Ishikawa (cell line): Measurements from ENCODE around the gene GPR62.

Experiments used
- CEBPB ChIP-seq: IDR thresholded peaks from 2 replicates; pipeline ENCODE4 v1.6.1; 2012
- CREB1 ChIP-seq: IDR thresholded peaks from 2 replicates; pipeline ENCODE4 v1.6.1; 2012; ENCODE audit warnings: low read depth
- EGR1 ChIP-seq: IDR thresholded peaks from 2 replicates; pipeline ENCODE4 v1.6.1; 2012
- EP300 ChIP-seq: IDR thresholded peaks from 2 replicates; pipeline ENCODE4 v1.6.1; 2012; ENCODE audit warnings: borderline replicate concordance
- FOXM1 ChIP-seq: IDR thresholded peaks from 2 replicates; pipeline ENCODE4 v1.6.1; 2012; ENCODE audit warnings: low read depth, borderline replicate concordance
- NFIC ChIP-seq: IDR thresholded peaks from 2 replicates; pipeline ENCODE4 v1.6.1; 2012
- RAD21 ChIP-seq: IDR thresholded peaks from 2 replicates; pipeline ENCODE4 v1.6.1; 2012; ENCODE audit warnings: low read depth
- TAF1 ChIP-seq: IDR thresholded peaks from 2 replicates; pipeline ENCODE4 v1.6.1; 2012; ENCODE audit warnings: low read depth, mild to moderate bottlenecking
- TCF12 ChIP-seq: IDR thresholded peaks from 2 replicates; pipeline ENCODE4 v1.6.1; 2012; ENCODE audit warnings: low read depth
- TEAD4 ChIP-seq: IDR thresholded peaks from 2 replicates; pipeline ENCODE4 v1.6.1; 2012
- YY1 ChIP-seq: IDR thresholded peaks from 2 replicates; pipeline ENCODE4 v1.6.1; 2012; ENCODE audit warnings: low read depth
- ZBTB7A ChIP-seq: IDR thresholded peaks from 2 replicates; pipeline ENCODE4 v1.6.1; 2012; ENCODE audit warnings: low read depth
- TF ChIP-seq, protein P1 (sequence below): IDR thresholded peaks from 2 replicates; pipeline ENCODE4 v1.6.1; 2012; ENCODE audit warnings: low read depth, mild to moderate bottlenecking
- TF ChIP-seq, protein P2 (sequence below): IDR thresholded peaks from 2 replicates; pipeline ENCODE4 v1.6.1; 2012
- TF ChIP-seq, protein P3 (sequence below): IDR thresholded peaks from 2 replicates; pipeline ENCODE4 v1.6.1; 2012

GPR62 gene, protein sequence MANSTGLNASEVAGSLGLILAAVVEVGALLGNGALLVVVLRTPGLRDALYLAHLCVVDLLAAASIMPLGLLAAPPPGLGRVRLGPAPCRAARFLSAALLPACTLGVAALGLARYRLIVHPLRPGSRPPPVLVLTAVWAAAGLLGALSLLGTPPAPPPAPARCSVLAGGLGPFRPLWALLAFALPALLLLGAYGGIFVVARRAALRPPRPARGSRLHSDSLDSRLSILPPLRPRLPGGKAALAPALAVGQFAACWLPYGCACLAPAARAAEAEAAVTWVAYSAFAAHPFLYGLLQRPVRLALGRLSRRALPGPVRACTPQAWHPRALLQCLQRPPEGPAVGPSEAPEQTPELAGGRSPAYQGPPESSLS

DNA sequence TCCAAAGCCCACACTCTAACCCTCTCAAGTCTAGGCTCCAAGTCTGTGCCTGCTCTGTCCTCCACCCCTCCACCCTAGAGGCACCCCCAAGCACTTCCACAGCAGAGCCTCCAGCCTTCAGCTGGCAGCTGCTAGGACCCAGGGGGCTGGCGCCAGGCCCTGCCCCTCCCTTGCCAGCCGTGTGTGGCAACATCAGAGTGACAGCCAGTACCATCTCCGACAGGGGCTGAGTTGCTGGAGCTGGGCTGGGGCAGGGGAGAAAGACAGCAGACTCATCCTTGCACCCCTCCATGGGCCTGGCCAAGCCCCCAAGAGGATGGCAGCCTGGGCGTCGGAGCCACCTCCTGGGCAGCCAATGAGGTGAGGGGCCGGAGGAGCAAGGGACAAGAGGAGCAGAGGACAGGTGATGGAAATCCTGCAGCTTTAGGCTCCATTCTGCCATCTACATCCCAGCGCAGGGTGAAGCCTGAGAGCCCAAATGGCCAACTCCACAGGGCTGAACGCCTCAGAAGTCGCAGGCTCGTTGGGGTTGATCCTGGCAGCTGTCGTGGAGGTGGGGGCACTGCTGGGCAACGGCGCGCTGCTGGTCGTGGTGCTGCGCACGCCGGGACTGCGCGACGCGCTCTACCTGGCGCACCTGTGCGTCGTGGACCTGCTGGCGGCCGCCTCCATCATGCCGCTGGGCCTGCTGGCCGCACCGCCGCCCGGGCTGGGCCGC is at the start of gene GPR62:
Gene GPR62 (plus strand): TSS at position 207 of the 718 bp plus-strand sequence. CDS start 272 bp downstream, at position 479.
- TF ChIP-seq ZBTB7A (no peak), YY1 (no peak), CREB1 (no peak)
- TF ChIP-seq, protein P1, sequence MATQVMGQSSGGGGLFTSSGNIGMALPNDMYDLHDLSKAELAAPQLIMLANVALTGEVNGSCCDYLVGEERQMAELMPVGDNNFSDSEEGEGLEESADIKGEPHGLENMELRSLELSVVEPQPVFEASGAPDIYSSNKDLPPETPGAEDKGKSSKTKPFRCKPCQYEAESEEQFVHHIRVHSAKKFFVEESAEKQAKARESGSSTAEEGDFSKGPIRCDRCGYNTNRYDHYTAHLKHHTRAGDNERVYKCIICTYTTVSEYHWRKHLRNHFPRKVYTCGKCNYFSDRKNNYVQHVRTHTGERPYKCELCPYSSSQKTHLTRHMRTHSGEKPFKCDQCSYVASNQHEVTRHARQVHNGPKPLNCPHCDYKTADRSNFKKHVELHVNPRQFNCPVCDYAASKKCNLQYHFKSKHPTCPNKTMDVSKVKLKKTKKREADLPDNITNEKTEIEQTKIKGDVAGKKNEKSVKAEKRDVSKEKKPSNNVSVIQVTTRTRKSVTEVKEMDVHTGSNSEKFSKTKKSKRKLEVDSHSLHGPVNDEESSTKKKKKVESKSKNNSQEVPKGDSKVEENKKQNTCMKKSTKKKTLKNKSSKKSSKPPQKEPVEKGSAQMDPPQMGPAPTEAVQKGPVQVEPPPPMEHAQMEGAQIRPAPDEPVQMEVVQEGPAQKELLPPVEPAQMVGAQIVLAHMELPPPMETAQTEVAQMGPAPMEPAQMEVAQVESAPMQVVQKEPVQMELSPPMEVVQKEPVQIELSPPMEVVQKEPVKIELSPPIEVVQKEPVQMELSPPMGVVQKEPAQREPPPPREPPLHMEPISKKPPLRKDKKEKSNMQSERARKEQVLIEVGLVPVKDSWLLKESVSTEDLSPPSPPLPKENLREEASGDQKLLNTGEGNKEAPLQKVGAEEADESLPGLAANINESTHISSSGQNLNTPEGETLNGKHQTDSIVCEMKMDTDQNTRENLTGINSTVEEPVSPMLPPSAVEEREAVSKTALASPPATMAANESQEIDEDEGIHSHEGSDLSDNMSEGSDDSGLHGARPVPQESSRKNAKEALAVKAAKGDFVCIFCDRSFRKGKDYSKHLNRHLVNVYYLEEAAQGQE, result no peak

DNA sequence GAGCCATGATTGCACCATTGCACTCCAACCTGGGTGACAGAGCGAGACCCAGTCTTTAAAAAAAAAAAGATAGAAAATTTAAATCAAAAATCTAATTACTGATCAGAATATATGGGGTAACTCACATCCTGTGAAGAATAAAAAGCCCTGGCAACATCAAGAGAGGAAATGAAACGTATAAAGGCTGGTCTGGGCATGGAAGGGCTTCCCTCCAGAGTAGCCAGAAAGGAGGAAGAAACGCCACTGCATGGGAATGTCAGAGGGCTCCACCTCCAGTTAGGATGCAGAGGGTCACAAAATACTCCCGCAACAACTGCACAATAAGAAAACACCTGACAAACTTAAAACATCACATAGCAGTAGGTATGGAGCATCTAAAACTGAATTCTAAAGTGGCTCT is 47.2 kb upstream of the GPR62 start:
- TF ChIP-seq, protein P2, sequence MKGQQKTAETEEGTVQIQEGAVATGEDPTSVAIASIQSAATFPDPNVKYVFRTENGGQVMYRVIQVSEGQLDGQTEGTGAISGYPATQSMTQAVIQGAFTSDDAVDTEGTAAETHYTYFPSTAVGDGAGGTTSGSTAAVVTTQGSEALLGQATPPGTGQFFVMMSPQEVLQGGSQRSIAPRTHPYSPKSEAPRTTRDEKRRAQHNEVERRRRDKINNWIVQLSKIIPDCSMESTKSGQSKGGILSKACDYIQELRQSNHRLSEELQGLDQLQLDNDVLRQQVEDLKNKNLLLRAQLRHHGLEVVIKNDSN, result no peak
- no peak for TF ChIP-seq NFIC
- TF ChIP-seq, protein P3, sequence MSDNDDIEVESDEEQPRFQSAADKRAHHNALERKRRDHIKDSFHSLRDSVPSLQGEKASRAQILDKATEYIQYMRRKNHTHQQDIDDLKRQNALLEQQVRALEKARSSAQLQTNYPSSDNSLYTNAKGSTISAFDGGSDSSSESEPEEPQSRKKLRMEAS, result no peak
- TF ChIP-seq TEAD4, result no peak
- TF ChIP-seq EGR1, result no peak
- no peak for TF ChIP-seq CEBPB
- TF ChIP-seq, protein P1, result no peak
- TF ChIP-seq FOXM1, result no peak
- no peak for TF ChIP-seq YY1
- no peak for TF ChIP-seq ZBTB7A
- TF ChIP-seq RAD21, result no peak
- no peak for TF ChIP-seq CREB1
- TF ChIP-seq TCF12, result no peak
- no peak for TF ChIP-seq EP300

DNA sequence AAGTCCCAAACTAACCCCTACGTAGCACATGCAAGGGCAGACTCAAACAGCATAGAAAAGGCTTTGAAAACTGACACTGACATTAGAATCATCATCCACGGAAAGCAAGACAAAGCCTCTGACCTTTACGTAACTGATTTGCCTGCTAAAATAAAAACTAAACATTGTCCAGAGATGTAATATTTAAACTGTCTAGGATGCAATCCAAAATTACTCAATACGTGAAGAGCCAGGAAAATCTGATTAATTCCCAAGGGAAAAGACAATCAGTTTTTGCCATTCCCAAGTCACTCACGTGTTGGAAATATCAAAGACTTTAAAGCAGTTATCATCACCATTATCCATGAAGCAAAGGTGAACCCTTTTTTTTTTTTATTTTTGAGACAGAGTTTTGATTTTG is 38.8 kb upstream of the GPR62 start:
- TF ChIP-seq YY1 (no peak), ZBTB7A (no peak), TAF1 (no peak), CREB1 (no peak), CEBPB (no peak), TEAD4 (no peak), FOXM1 (no peak), TCF12 (no peak), EGR1 (no peak), EP300 (no peak), RAD21 (no peak)
- TF ChIP-seq, protein P2, result no peak
- TF ChIP-seq, protein P3, result no peak
- TF ChIP-seq, protein P1, result no peak

DNA sequence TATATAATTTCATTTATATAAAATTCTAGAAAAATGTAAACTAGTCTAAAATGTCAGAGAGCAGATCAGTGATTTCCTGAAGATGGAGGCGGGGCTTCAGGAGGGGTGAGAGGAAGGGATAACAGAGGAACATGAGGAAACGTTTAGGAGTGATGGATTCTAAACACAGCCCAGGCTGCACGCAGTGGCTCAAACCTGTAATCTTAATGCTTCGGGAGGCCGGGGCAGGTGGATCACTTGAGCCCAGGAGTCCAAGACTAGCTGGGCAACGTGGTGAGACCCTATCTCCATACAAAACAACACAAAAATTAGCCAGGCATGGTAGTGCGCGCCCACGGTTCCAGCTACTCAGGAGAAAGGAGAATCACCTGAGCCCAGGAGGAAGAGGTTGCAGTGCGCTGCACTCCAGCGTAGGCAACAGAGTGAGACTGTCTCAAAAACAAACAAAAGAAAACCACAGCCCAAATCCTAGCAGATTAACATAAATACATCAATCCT is 34.1 kb upstream of the GPR62 start:
- TF ChIP-seq EGR1, result no peak
- TF ChIP-seq RAD21, result no peak
- no peak for TF ChIP-seq YY1
- TF ChIP-seq CEBPB, result no peak
- TF ChIP-seq TCF12, result no peak
- TF ChIP-seq CREB1, result no peak
- TF ChIP-seq, protein P2, result no peak
- no peak for TF ChIP-seq TAF1
- no peak for TF ChIP-seq EP300
- TF ChIP-seq, protein P1, result no peak
- TF ChIP-seq, protein P3, result no peak
- TF ChIP-seq FOXM1, result no peak
- no peak for TF ChIP-seq TEAD4
- TF ChIP-seq ZBTB7A, result no peak
- no peak for TF ChIP-seq NFIC
